ENCODE data around the gene KIF13A.

DNA sequence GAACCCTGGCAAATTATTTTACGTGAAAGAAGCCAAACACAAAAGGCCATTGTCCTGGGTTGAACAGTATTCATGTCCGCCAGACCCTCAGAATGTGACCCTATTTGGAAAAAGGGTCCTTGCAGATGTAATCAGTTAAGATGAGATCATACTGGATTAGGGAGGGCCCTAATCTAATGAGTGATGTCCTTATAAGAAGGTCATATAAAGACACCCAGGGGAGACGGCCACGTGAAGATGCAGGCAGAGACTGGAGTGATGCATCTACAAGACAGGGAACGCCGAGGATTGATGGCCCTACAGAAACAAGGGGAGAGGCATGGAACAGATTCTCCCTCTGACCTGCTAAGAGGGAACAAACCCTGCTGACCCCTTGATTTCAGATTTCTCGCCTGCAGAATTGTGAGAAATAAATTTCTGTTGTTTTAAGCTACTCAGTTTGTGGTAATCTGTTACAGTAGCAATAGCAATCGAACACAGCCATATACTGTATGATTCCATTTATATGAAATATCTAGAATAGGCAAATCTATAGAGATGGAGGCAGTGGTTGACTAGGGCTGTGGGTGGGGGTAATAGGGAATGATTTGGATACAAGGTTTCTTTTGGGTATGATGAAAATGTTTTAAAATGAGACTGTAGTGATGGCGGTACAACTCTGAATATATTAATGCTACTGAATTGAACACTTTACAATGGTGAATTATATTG lies 147.8 kb downstream of the KIF13A start:
- TF ChIP-seq, protein P1, sequence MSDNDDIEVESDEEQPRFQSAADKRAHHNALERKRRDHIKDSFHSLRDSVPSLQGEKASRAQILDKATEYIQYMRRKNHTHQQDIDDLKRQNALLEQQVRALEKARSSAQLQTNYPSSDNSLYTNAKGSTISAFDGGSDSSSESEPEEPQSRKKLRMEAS (IDR thresholded peaks at IDR 0.05), result no peak
- no peak for TF ChIP-seq GABPA (IDR thresholded peaks at IDR 0.05 in 1 of 2, conservative IDR thresholded peaks at IDR 0.05 in 1 of 2)
- TF ChIP-seq, protein P2, sequence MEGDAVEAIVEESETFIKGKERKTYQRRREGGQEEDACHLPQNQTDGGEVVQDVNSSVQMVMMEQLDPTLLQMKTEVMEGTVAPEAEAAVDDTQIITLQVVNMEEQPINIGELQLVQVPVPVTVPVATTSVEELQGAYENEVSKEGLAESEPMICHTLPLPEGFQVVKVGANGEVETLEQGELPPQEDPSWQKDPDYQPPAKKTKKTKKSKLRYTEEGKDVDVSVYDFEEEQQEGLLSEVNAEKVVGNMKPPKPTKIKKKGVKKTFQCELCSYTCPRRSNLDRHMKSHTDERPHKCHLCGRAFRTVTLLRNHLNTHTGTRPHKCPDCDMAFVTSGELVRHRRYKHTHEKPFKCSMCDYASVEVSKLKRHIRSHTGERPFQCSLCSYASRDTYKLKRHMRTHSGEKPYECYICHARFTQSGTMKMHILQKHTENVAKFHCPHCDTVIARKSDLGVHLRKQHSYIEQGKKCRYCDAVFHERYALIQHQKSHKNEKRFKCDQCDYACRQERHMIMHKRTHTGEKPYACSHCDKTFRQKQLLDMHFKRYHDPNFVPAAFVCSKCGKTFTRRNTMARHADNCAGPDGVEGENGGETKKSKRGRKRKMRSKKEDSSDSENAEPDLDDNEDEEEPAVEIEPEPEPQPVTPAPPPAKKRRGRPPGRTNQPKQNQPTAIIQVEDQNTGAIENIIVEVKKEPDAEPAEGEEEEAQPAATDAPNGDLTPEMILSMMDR (IDR thresholded peaks at IDR 0.05; ENCODE audit: low read depth, low read length, missing input control), result no peak
- no peak for TF ChIP-seq SP1 (IDR thresholded peaks at IDR 0.05)
- no peak for TF ChIP-seq FOXA1 (IDR thresholded peaks at IDR 0.05)
- TF ChIP-seq, protein P3, sequence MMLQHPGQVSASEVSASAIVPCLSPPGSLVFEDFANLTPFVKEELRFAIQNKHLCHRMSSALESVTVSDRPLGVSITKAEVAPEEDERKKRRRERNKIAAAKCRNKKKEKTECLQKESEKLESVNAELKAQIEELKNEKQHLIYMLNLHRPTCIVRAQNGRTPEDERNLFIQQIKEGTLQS (IDR thresholded peaks at IDR 0.05), result no peak
- TF ChIP-seq, protein P4, sequence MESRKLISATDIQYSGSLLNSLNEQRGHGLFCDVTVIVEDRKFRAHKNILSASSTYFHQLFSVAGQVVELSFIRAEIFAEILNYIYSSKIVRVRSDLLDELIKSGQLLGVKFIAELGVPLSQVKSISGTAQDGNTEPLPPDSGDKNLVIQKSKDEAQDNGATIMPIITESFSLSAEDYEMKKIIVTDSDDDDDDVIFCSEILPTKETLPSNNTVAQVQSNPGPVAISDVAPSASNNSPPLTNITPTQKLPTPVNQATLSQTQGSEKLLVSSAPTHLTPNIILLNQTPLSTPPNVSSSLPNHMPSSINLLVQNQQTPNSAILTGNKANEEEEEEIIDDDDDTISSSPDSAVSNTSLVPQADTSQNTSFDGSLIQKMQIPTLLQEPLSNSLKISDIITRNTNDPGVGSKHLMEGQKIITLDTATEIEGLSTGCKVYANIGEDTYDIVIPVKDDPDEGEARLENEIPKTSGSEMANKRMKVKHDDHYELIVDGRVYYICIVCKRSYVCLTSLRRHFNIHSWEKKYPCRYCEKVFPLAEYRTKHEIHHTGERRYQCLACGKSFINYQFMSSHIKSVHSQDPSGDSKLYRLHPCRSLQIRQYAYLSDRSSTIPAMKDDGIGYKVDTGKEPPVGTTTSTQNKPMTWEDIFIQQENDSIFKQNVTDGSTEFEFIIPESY (IDR thresholded peaks at IDR 0.05), result no peak
- TF ChIP-seq RAD21 (IDR thresholded peaks at IDR 0.05), result no peak
